WI38 (cell line): ENCODE results near the gene CCNI2.

Experiments
- H3K4me3 ChIP-seq: 2 replicates; pipeline ENCODE4 v1.5.1; 2011; ENCODE audit warnings: low read depth, mild to moderate bottlenecking, control low read depth, low read length
- CTCF ChIP-seq: IDR thresholded peaks from 2 replicates; pipeline ENCODE4 v1.5.1; 2012; ENCODE audit warnings: low read depth, mild to moderate bottlenecking, control low read depth, low read length

The CCNI2 gene

GRCh38 chr5:132777209-132778069 lies 30.2 kb downstream of the CCNI2 start, which contains the start of gene SEPTIN8:
Gene SEPTIN8, minus strand, starts transcription at chr5:132777239. Its CDS starts 102 bp downstream, at chr5:132777137.
- H3K4me3 ChIP-seq: peak within 1 kb of the TSS; percentile 81
- TF ChIP-seq CTCF: no peak

GRCh38 chr5:132778129-132778528 lies 30.9 kb downstream of the CCNI2 start:
- TF ChIP-seq CTCF: no peak
- peak overlapping the region; percentile 81 for H3K4me3 ChIP-seq

GRCh38 chr5:132778856-132779255 lies 31.6 kb downstream of the CCNI2 start:
- no peak overlapping the region for H3K4me3 ChIP-seq
- TF ChIP-seq CTCF: no peak

- H3K4me3 ChIP-seq: no peak overlapping the region
- TF ChIP-seq CTCF: no peak
These were observed 32.7 kb downstream of the CCNI2 start for GRCh38 chr5:132779961-132780360.

- TF ChIP-seq CTCF: no peak
- H3K4me3 ChIP-seq: no peak overlapping the region
These were observed 33.4 kb downstream of the CCNI2 start for GRCh38 chr5:132780577-132780976.

GRCh38 chr5:132781029-132781428 lies 33.8 kb downstream of the CCNI2 start:
- no peak for TF ChIP-seq CTCF
- H3K4me3 ChIP-seq: no peak overlapping the region

GRCh38 chr5:132782101-132782500 lies 34.9 kb downstream of the CCNI2 start:
- no peak overlapping the region for H3K4me3 ChIP-seq
- TF ChIP-seq CTCF: no peak
